CD8-positive, alpha-beta memory T cell (primary cell): Measurements from ENCODE around the gene MARK2. TPM values are rescaled to one million over a fixed set of nuclear protein-coding genes. Genes with fewer than 3 reads are reported as not detected.

ENCODE experiments used
- CTCF ChIA-PET: fragments of 350-600 bp; sonication (Branson Sonifier 250); formaldehyde crosslinking; loops from one replicate; lab custom pipeline; 2021; ENCODE audit warnings: antibody characterized with exemption; lab: Charles Lee
- POLR2A ChIA-PET: fragments of 350-600 bp; sonication (Branson Sonifier 250); formaldehyde crosslinking; loops from one replicate; lab custom pipeline; 2021; ENCODE audit warnings: antibody characterized with exemption; lab: Charles Lee
- DNase-seq, 5 donors: peaks; one replicate each; pipeline versions ENCODE4 v3.0.0 to v3.0.0-alpha.2; 2020 to 2022; ENCODE audit warnings: mixed read lengths in 1 of 5
- H3K27ac ChIP-seq: one replicate; pipeline ENCODE4 v1.7.0; 2013; ENCODE audit warnings: low read depth, mild to moderate bottlenecking, low read length, moderate library complexity
- H3K27me3 ChIP-seq: 2 replicates; pipeline ENCODE4 v1.7.0; 2013; ENCODE audit warnings: low read length, mild to moderate bottlenecking; ENCODE audit not compliant: insufficient read depth, poor library complexity, severe bottlenecking
- H3K36me3 ChIP-seq: 2 replicates; pipeline ENCODE4 v1.7.0; 2013; ENCODE audit warnings: mild to moderate bottlenecking, low read length, moderate library complexity; ENCODE audit not compliant: insufficient read depth
- H3K4me1 ChIP-seq: 2 replicates; pipeline ENCODE4 v1.7.0; 2013; ENCODE audit warnings: mild to moderate bottlenecking, low read length, moderate library complexity; ENCODE audit not compliant: insufficient read depth
- H3K4me3 ChIP-seq: 2 replicates; pipeline ENCODE4 v1.7.0; 2013; ENCODE audit warnings: mild to moderate bottlenecking, low read length
- H3K9me3 ChIP-seq: 2 replicates; pipeline ENCODE4 v1.7.0; 2013; ENCODE audit warnings: mild to moderate bottlenecking, low read length
- H3K27ac Mint-ChIP-seq, 8 donors: one replicate each; pipeline ENCODE4 v1.8.0; 2020 to 2021; ENCODE audit warnings: mixed read lengths in 8 of 8, mild to moderate bottlenecking in 6 of 8, inconsistent platforms in 3 of 8, moderate library complexity in 3 of 8
- H3K27me3 Mint-ChIP-seq, 2 donors: one replicate each; pipeline ENCODE4 v1.8.0; 2020 to 2021; ENCODE audit warnings: mixed read lengths in 2 of 2, mild to moderate bottlenecking in 1 of 2, moderate library complexity in 1 of 2
- H3K36me3 Mint-ChIP-seq, 3 donors: one replicate each; pipeline ENCODE4 v1.8.0; 2020 to 2021; ENCODE audit warnings: mixed read lengths in 3 of 3, inconsistent platforms in 1 of 3, mild to moderate bottlenecking in 1 of 3
- H3K4me1 Mint-ChIP-seq, 3 donors: one replicate each; pipeline ENCODE4 v1.8.0; 2020 to 2021; ENCODE audit warnings: mixed read lengths in 3 of 3, inconsistent platforms in 1 of 3, mild to moderate bottlenecking in 1 of 3
- H3K4me3 Mint-ChIP-seq, 7 donors: one replicate each; pipeline ENCODE4 v1.8.0; 2020 to 2021; ENCODE audit warnings: mixed read lengths in 7 of 7, mild to moderate bottlenecking in 6 of 7, moderate library complexity in 4 of 7, inconsistent platforms in 2 of 7
- H3K9me3 Mint-ChIP-seq, 5 donors: one replicate each; pipeline ENCODE4 v1.8.0; 2020 to 2022; ENCODE audit warnings: mixed read lengths in 5 of 5, mild to moderate bottlenecking in 3 of 5, moderate library complexity in 2 of 5, inconsistent platforms in 1 of 5
- polyA plus RNA-seq: library from polyadenylated mRNA; unstranded; fragments of 300-500 nt; fragmentation: Illumina TruSeq; gene quantifications from one replicate; pipeline ENCODE4 v1.2.3, GENCODE V29; 2021
- total RNA-seq, 2 experiments: library from RNA; stranded (reverse); gene quantifications; one replicate each; pipeline ENCODE4 v1.2.3, GENCODE V29; 2021

MARK2 gene
- total and polyA plus RNA-seq, 3 experiments from 2014 or later: 34.5 to 72.5 (median 38.0) TPM

DNA sequence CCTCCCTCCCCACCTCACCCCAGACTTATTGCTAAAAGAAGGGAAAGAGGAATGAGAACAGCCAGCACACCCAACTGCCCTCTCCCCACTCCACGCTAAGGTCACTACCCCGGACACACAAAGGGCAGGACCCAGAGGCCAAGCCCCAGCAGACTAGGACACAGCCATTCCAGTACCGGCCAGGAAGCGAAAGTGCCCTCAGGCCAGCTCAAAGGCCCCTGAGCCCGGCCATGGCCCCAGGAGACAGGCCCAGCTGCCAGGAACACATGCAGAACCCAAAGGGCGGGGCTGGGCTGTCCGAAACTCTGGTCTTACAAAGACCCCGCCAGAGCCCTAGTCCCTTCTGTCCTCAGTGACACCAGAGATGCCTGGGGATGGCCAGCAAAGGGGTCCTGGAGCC is 72.5 kb downstream of the MARK2 start:
- H3K27me3 ChIP-seq: no peaks in the 10 kb centered on the region
- no peaks in the 10 kb centered on the region for H3K9me3 ChIP-seq
- no peaks in the 10 kb centered on the region for H3K9me3 Mint-ChIP-seq
- peaks cover 0 to 27% (median 0%) of the 10 kb centered on the region in 3 donors for H3K36me3 Mint-ChIP-seq
- ChIA-PET POLR2A (no interaction called here), CTCF (interaction anchor here (0.6 kb wide), 1 partner anchor 61 kb away, joined by 3 read pairs; no protein-coding TSS in a partner anchor)
- H3K27ac Mint-ChIP-seq: no peak overlapping the region
- H3K4me3 ChIP-seq: no peak overlapping the region
- H3K4me3 Mint-ChIP-seq: no peak overlapping the region
- H3K36me3 ChIP-seq: peaks cover 4% of the 10 kb centered on the region
- peaks cover 0 to 1% of the 10 kb centered on the region in 2 donors for H3K27me3 Mint-ChIP-seq
- H3K4me1 ChIP-seq: peaks cover 8% of the 10 kb centered on the region
- DNase-seq: no peak
- H3K27ac ChIP-seq: no peak overlapping the region
- peaks cover 0 to 9% (median 3%) of the 10 kb centered on the region in 3 donors for H3K4me1 Mint-ChIP-seq

DNA sequence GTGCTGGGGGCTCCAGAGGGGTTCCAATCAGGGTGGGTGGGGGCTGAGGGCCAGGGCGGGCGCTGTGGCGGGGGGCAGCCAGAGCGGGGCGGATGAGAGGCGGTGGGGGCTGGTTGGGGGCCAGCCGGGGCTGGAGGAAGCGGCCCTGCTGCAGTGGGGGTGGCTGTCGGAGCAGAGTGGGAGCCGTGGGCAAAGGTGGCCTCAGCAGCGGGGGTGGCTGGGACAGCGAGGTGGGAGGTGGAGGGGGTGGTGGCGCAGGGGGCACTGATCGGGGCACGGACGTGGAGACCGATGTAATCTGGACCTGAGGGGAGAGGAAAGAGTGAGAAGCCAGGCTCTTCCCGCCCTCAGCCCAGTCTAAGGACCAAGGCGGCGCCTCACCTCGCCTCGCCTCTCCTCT is 73.0 kb downstream of the MARK2 start:
- POLR2A ChIA-PET: no interaction called here
- no peak overlapping the region for H3K27ac Mint-ChIP-seq

DNA sequence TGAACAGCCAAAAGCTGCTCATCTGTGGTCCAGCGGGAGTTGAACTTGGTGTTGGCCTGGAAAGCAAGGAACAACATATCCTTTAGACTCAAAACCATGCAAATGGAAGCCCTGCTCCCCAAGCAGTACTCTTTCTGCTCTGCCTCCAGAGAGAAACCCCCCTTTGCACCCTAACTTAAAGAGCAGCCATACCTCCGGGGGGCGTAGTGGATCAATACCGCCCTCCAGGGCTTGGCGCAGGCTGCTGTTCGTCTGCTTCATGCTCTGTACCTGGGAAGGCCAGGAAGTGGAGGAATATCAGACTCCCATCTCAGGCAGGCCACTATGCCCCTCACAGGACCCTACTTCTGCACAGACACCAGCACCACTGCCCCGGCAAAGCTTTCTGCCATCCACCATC is 73.8 kb downstream of the MARK2 start:
- Mint-ChIP-seq H3K9me3 (no peaks in the 10 kb centered on the region), H3K4me1 (peaks cover 2 to 12% (median 5%) of the 10 kb centered on the region in 3 donors), H3K27me3 (peaks cover 0 to 1% of the 10 kb centered on the region in 2 donors), H3K27ac (peak overlapping the region in 4 of 8 donors; percentile 12 to 73 (median 32)), H3K36me3 (peaks cover 0 to 17% (median 0%) of the 10 kb centered on the region in 3 donors), H3K4me3 (peak overlapping the region in 1 of 7 donors; percentile 71)
- Histone ChIP-seq H3K27me3 (no peaks in the 10 kb centered on the region), H3K36me3 (peaks cover 4% of the 10 kb centered on the region), H3K27ac (no peak overlapping the region), H3K4me3 (no peak overlapping the region), H3K9me3 (no peaks in the 10 kb centered on the region), H3K4me1 (peaks cover 11% of the 10 kb centered on the region)
- CTCF ChIA-PET: interaction anchor here (1.2 to 3.7 kb wide), 2 partner anchors 25 to 76 kb away, joined by 3 to 11 read pairs; no protein-coding TSS in a partner anchor
- POLR2A ChIA-PET: interaction anchor here (0.6 kb wide), 1 partner anchor 77 kb away, joined by 3 read pairs; no protein-coding TSS in a partner anchor
- no peak for DNase-seq

More for the DNA sequence above, 73.0 kb downstream of the MARK2 start:
- peaks cover 0 to 1% of the 10 kb centered on the region in 2 donors for H3K27me3 Mint-ChIP-seq
- H3K4me3 Mint-ChIP-seq: no peak overlapping the region
- H3K27me3 ChIP-seq: no peaks in the 10 kb centered on the region
- H3K4me3 ChIP-seq: no peak overlapping the region
- H3K4me1 Mint-ChIP-seq: peaks cover 0 to 9% (median 3%) of the 10 kb centered on the region in 3 donors
- H3K9me3 Mint-ChIP-seq: no peaks in the 10 kb centered on the region
- CTCF ChIA-PET: interaction anchor here (0.6 kb wide), 1 partner anchor 61 kb away, joined by 3 read pairs; no protein-coding TSS in a partner anchor
- peaks cover 4% of the 10 kb centered on the region for H3K36me3 ChIP-seq
- peaks cover 8% of the 10 kb centered on the region for H3K4me1 ChIP-seq
- no peak overlapping the region for H3K27ac ChIP-seq
- no peak for DNase-seq
- peaks cover 0 to 23% (median 0%) of the 10 kb centered on the region in 3 donors for H3K36me3 Mint-ChIP-seq
- H3K9me3 ChIP-seq: no peaks in the 10 kb centered on the region

DNA sequence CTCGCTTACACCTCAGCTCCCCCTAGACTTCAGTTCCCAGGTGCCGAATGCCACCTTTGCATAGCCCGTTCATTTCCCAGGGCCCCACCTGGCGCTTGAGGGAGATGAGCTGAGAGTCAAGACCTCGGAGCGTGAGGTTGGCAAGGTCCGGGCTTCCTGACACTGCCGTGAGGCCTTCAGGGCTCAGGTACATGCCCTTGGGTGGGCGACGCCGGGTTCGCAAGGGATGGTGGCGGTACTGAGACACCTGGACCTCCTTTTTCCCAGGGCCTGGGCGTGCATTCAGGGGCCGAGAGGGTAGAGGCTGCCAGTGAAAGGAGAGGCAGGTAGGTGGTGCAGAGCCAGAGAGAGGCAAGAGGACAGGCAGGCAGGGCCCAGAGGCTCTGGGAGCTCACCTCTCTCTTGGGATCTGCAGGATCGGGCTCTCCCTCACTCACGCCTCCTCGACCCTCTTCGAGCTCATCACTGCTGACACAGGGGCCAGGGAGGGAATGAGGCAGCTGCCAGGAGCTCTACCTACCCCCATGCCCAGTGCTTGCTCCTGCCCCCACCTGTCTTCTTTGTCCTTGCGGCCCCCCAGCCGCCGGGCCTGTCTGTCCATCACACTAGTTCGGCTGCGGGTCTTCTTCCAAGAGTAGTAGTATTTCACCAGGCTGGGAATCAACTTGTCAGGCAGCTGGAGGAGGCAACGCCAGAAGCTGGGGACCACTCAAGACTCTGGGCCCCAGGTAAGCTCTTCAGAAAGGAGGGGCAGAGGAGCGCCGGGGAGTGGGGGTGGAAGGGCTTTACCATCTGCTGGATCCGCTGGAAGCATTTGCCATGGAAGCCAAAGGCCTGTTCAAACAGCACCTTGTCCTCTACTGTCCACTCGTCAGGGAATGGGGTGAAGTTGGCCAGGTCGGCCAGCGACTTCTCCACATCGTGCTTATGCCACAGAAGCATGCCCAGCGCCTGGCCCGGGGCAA is 75.2 kb downstream of the MARK2 start:
- H3K27ac Mint-ChIP-seq: peak overlapping the region in 1 of 8 donors; percentile 66
- H3K27ac ChIP-seq: no peak overlapping the region
- H3K4me1 Mint-ChIP-seq: peaks cover 8 to 22% (median 11%) of the 10 kb centered on the region in 3 donors
- no peaks in the 10 kb centered on the region for H3K27me3 ChIP-seq
- CTCF ChIA-PET: interaction anchor here (1.1 to 3.7 kb wide), 6 partner anchors 7 to 77 kb away, joined by 3 to 11 read pairs (median 6); no protein-coding TSS in a partner anchor
- peaks cover 0 to 10% (median 0%) of the 10 kb centered on the region in 3 donors for H3K36me3 Mint-ChIP-seq
- H3K36me3 ChIP-seq: no peaks in the 10 kb centered on the region
- POLR2A ChIA-PET: interaction anchor here (0.6 kb wide), 1 partner anchor 1802 kb away, joined by 7 read pairs; no protein-coding TSS in a partner anchor
- no peak overlapping the region for H3K4me3 ChIP-seq
- no peaks in the 10 kb centered on the region for H3K9me3 Mint-ChIP-seq
- H3K27me3 Mint-ChIP-seq: peaks cover 0 to 1% of the 10 kb centered on the region in 2 donors
- no peaks in the 10 kb centered on the region for H3K9me3 ChIP-seq
- peaks cover 24% of the 10 kb centered on the region for H3K4me1 ChIP-seq
- H3K4me3 Mint-ChIP-seq: peak overlapping the region in 3 of 7 donors; percentile 7 to 51 (median 19)
- no peak for DNase-seq

DNA sequence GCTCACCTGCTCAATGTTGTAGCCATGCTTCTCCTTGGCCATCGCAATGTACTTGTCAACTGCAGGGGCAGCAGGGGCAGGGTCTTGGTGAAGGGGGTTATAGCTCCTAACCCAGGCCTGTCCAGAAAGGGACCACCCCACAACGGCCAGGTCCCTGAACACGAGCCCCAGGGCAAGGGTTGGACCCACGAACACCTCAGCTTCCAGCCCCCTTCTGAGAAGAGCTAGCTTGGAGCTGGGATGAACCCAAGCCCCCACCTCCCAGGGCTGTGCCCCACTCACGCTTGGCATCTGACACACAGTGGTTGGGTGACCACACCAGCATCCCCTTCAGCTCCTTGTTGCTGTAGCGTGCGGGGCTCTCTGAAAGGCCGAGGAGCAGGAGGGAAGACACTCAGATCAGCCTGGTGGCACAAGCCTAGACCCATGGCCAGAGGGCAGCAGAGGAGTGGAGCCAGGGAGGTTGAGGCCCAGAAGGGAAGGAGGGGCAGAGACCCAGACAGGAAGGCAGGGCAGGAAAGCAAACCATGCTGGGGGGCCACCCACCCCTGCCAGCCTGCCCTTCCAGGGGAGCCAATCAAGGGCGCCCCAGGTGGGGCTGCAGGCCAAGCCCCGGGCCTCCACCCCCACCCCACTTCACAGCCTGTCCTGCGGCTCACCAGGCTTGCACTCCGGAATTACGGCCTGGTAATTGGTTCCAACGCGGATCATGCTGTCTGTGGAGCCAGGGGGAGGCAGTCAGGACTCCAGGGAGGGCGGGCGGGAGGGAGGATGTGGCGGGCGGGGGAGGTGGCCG is 76.2 kb downstream of the MARK2 start:
- no peak overlapping the region for H3K27ac ChIP-seq
- Mint-ChIP-seq H3K27ac (no peak overlapping the region), H3K27me3 (peaks cover 0 to 1% of the 10 kb centered on the region in 2 donors), H3K4me3 (peak overlapping the region in 5 of 7 donors; percentile 34 to 59 (median 47)), H3K9me3 (no peaks in the 10 kb centered on the region), H3K36me3 (peaks cover 0 to 7% (median 0%) of the 10 kb centered on the region in 3 donors), H3K4me1 (peaks cover 8 to 26% (median 11%) of the 10 kb centered on the region in 3 donors)
- no peaks in the 10 kb centered on the region for H3K27me3 ChIP-seq
- H3K4me1 ChIP-seq: peaks cover 27% of the 10 kb centered on the region
- no peaks in the 10 kb centered on the region for H3K9me3 ChIP-seq
- ChIA-PET POLR2A (no interaction called here), CTCF (interaction anchor here (1.3 to 3.7 kb wide), 4 partner anchors 8 to 78 kb away, joined by 3 to 11 read pairs (median 6); no protein-coding TSS in a partner anchor)
- DNase-seq: no peak
- no peaks in the 10 kb centered on the region for H3K36me3 ChIP-seq
- H3K4me3 ChIP-seq: no peak overlapping the region

DNA sequence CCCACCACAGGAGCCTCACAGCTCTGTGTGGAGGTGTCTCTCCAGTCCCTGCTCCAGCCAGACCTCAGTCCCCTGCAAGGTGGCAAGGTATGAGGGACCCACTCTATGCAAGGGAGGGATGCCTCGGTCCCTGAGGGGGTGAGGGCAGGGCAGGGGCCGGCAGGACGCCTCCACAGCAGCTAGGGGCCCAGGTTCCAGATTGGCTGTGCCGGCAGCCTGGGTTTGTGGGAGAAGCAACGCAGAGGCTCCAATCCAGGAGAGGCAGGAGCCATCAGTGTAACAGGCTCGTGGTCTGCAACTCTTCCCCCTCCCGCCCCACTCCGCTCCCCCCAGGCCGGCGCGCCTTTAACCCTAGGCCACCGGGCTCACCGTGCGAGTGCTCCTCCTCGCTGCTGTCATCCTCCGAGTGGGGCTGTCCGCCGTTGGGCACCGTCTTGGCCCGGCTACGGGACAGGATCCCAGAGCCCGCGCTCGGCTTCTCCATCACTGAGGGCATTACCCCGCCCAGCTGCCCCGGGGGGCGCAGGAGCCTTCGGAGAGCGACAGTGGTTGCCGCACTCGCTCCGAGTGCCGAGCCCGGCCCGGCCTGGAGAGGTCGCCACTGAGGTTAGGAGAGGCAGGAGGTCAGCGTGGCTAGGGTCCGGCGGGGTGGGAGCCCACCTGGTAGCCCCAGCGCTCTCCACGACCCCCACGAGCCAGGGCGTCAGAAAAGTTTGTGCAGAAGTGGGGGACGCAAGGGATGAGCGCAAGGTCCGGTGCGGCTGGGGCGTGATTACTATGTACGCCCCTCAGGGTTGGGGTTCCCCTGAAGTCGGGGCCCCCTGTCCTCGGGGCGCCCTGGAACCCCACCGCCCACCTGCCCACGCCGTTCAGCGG is 77.3 kb downstream of the MARK2 start:
- peak overlapping the region; percentile 43 for H3K4me3 ChIP-seq
- no peaks in the 10 kb centered on the region for H3K9me3 Mint-ChIP-seq
- DNase-seq: peak in 1 of 5 donors; percentile 21
- H3K9me3 ChIP-seq: no peaks in the 10 kb centered on the region
- H3K36me3 ChIP-seq: no peaks in the 10 kb centered on the region
- peaks cover 0 to 1% of the 10 kb centered on the region in 2 donors for H3K27me3 Mint-ChIP-seq
- POLR2A ChIA-PET: no interaction called here
- H3K4me1 Mint-ChIP-seq: peaks cover 8 to 26% (median 11%) of the 10 kb centered on the region in 3 donors
- peak overlapping the region; percentile 72 to 89 (median 83) for H3K4me3 Mint-ChIP-seq
- H3K27ac ChIP-seq: no peak overlapping the region
- no peaks in the 10 kb centered on the region for H3K27me3 ChIP-seq
- peaks cover 0 to 2% (median 0%) of the 10 kb centered on the region in 3 donors for H3K36me3 Mint-ChIP-seq
- peak overlapping the region in 2 of 8 donors; percentile 56 to 72 for H3K27ac Mint-ChIP-seq
- CTCF ChIA-PET: interaction anchor here (1.0 to 3.7 kb wide), 5 partner anchors 10 to 79 kb away, joined by 3 to 16 read pairs (median 6); partner anchors contain the start of gene MARK2
- H3K4me1 ChIP-seq: peaks cover 27% of the 10 kb centered on the region
